Panc1 (cell line): ENCODE results near the gene DAZAP1.
A peak's percentile ranks its signal among the peaks of the same experiment; 100 is the strongest.

Experiments used
- POLR2AphosphoS5 ChIP-seq: IDR thresholded peaks from 2 replicates; pipeline ENCODE4 v1.6.1; 2012; ENCODE audit warnings: mild to moderate bottlenecking, low read depth, low read length, moderate library complexity
- TCF7L2 ChIP-seq: IDR thresholded peaks from 2 replicates; pipeline ENCODE4 v1.6.1; 2011; ENCODE audit warnings: mild to moderate bottlenecking, low read depth, low read length, inconsistent platforms
- TF ChIP-seq, protein P1 (sequence below): fragments of 450-650 bp; IDR thresholded peaks from 2 replicates; pipeline ENCODE4 v1.5.1; 2017; ENCODE audit warnings: mild to moderate bottlenecking

- TF ChIP-seq, protein P1, sequence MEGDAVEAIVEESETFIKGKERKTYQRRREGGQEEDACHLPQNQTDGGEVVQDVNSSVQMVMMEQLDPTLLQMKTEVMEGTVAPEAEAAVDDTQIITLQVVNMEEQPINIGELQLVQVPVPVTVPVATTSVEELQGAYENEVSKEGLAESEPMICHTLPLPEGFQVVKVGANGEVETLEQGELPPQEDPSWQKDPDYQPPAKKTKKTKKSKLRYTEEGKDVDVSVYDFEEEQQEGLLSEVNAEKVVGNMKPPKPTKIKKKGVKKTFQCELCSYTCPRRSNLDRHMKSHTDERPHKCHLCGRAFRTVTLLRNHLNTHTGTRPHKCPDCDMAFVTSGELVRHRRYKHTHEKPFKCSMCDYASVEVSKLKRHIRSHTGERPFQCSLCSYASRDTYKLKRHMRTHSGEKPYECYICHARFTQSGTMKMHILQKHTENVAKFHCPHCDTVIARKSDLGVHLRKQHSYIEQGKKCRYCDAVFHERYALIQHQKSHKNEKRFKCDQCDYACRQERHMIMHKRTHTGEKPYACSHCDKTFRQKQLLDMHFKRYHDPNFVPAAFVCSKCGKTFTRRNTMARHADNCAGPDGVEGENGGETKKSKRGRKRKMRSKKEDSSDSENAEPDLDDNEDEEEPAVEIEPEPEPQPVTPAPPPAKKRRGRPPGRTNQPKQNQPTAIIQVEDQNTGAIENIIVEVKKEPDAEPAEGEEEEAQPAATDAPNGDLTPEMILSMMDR = no peak
- peak; percentile 68 for TF ChIP-seq POLR2AphosphoS5
- TF ChIP-seq TCF7L2 = no peak
Measured at GRCh38 chr19:1478934-1479707, 71.7 kb downstream of the DAZAP1 start, which contains the start of gene C19orf25.
